Activated CD4-positive, alpha-beta memory T cell treated with anti-CD3 and anti-CD28 coated beads for 36 hours (primary cell): ENCODE results near the gene SEMA4F. TPM values are rescaled to one million over a fixed set of nuclear protein-coding genes. Genes with fewer than 3 reads are reported as not detected.
"Not testable (repeated sequence)": the region's sequence is repeated elsewhere in the genome, so short reads cannot be mapped to it uniquely, and the experiment has no call there.

Experiments
- CTCF ChIA-PET: fragments of 350-600 bp; sonication (Branson Sonifier 250); formaldehyde crosslinking; loops from one replicate; lab custom pipeline; 2021; ENCODE audit warnings: antibody characterized with exemption, inconsistent platforms; lab: Charles Lee
- POLR2A ChIA-PET: fragments of 350-600 bp; sonication (Branson Sonifier 250); formaldehyde crosslinking; loops from one replicate; lab custom pipeline; 2021; ENCODE audit warnings: antibody characterized with exemption; lab: Charles Lee
- DNase-seq: peaks from one replicate; pipeline ENCODE4 v3.0.0-alpha.2; 2020
- H3K27ac Mint-ChIP-seq: one replicate; pipeline ENCODE4 v1.8.0; 2021; ENCODE audit warnings: mixed read lengths
- H3K27me3 Mint-ChIP-seq: one replicate; pipeline ENCODE4 v1.8.0; 2021; ENCODE audit warnings: mixed read lengths
- H3K36me3 Mint-ChIP-seq: one replicate; pipeline ENCODE4 v1.8.0; 2021; ENCODE audit warnings: mixed read lengths
- H3K4me1 Mint-ChIP-seq: one replicate; pipeline ENCODE4 v1.8.0; 2021; ENCODE audit warnings: low read depth, mixed read lengths
- H3K4me3 Mint-ChIP-seq: one replicate; pipeline ENCODE4 v1.8.0; 2021; ENCODE audit warnings: mild to moderate bottlenecking, mixed read lengths
- H3K9me3 Mint-ChIP-seq: one replicate; pipeline ENCODE4 v1.8.0; 2021; ENCODE audit warnings: mixed read lengths
- intact Hi-C: fragments of 100-400 bp; cut with micrococcal nuclease; formaldehyde crosslinking; loops from one replicate; pipeline ENCODE4 v1.15.1; 2023
- total RNA-seq, 2 experiments: library from RNA; stranded (reverse); gene quantifications; one replicate each; pipeline ENCODE4 v1.2.3, GENCODE V29; 2021

Gene SEMA4F, protein sequence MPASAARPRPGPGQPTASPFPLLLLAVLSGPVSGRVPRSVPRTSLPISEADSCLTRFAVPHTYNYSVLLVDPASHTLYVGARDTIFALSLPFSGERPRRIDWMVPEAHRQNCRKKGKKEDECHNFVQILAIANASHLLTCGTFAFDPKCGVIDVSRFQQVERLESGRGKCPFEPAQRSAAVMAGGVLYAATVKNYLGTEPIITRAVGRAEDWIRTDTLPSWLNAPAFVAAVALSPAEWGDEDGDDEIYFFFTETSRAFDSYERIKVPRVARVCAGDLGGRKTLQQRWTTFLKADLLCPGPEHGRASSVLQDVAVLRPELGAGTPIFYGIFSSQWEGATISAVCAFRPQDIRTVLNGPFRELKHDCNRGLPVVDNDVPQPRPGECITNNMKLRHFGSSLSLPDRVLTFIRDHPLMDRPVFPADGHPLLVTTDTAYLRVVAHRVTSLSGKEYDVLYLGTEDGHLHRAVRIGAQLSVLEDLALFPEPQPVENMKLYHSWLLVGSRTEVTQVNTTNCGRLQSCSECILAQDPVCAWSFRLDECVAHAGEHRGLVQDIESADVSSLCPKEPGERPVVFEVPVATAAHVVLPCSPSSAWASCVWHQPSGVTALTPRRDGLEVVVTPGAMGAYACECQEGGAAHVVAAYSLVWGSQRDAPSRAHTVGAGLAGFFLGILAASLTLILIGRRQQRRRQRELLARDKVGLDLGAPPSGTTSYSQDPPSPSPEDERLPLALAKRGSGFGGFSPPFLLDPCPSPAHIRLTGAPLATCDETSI
- total RNA-seq = 1 to 10 TPM; 7.7 to 7.9 TPM

DNA sequence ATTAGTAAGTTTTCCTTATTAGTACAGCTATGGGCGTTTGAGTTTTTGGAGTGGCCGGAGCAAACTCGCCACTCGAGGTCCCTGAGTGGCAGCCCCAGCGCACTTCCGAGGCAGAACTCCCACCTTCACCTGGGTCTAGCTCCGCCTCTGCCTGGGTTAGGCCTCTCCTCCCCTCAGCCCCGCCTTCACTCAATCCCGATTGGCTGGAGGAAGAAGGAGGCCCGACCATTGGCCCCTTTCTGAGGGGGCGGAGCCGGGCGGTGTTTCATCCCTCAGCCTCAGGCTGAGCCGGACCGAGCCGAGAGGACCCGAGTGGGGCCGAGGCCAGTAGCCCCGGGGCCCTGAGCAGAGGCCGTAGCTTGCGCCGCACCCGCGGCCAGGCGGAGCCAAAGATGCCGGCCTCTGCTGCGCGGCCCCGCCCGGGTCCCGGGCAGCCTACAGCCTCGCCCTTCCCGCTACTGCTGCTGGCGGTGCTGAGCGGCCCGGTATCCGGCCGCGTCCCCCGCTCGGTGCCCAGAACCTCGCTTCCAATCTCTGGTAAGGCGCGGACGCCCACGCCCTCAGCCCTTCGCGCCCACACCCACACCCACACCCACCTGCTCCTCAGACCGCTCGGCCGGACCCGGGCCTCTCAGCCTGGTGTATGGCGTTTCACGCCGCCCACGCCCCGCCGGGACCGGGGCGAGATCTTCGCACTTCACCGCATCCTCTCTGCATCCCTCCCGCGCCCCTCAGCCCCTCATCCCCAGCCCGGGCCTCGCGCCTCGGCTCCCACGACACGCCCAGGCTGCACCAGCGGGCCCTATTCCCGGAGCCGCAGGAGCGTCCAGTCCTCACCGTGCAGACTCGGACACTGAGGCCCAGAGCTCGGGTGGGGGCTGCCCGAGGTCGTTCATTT lies at the start of gene SEMA4F:
TSS of gene SEMA4F (plus strand) at position 263 of the 898 bp plus-strand sequence. CDS start at position 393, 130 bp downstream.
- Mint-ChIP-seq H3K27me3 (no peaks in the 10 kb centered on the region), H3K27ac (peak within 1 kb of the TSS; percentile 31), H3K9me3 (no peaks in the 10 kb centered on the region), H3K4me3 (peak within 1 kb of the TSS; percentile 80), H3K4me1 (peaks cover 13% of the 10 kb centered on the region), H3K36me3 (no peaks in the 10 kb centered on the region)
- DNase-seq = peak; percentile 97
- ChIA-PET POLR2A (interaction anchor here (0.7 to 1.2 kb wide), 4 partner anchors 125 to 1842 kb away, joined by 3 to 4 read pairs (median 3); partner anchors contain the start of genes AUP1, HK2 and HTRA2), CTCF (no interaction called here)
- intact Hi-C loops = loop anchor here (1.0 to 2.0 kb wide), 2 partner anchors 125 to 181 kb away; partner anchors contain the start of genes AUP1, HK2 and HTRA2

DNA sequence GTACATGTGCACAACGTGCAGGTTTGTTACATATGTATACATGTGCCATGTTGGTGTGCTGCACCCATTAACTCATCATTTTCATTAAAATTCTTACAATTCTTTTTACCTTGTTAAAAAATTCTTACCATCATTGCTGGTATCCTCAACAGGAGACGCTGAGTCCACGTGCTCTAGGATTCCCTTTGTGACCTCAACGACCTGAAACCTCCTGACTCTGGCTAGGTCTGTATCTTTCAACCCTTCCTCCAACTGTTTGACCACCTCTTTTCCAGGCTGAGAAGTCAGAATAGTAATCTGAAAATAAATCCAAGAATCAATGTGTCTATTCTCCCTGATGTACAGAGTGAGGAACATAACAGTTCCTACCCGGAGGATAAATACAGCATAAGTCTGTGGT lies 47.1 kb upstream of the SEMA4F start:
- H3K27me3 Mint-ChIP-seq = peaks cover 26% of the 10 kb centered on the region
- POLR2A ChIA-PET = no interaction called here
- intact Hi-C loops = no loop called here
- H3K4me3 Mint-ChIP-seq = no peak overlapping the region
- no peaks in the 10 kb centered on the region for H3K36me3 Mint-ChIP-seq
- CTCF ChIA-PET = no interaction called here
- no peak for DNase-seq
- H3K9me3 Mint-ChIP-seq = no peaks in the 10 kb centered on the region
- H3K27ac Mint-ChIP-seq = no peak overlapping the region
- H3K4me1 Mint-ChIP-seq = peaks cover 6% of the 10 kb centered on the region

DNA sequence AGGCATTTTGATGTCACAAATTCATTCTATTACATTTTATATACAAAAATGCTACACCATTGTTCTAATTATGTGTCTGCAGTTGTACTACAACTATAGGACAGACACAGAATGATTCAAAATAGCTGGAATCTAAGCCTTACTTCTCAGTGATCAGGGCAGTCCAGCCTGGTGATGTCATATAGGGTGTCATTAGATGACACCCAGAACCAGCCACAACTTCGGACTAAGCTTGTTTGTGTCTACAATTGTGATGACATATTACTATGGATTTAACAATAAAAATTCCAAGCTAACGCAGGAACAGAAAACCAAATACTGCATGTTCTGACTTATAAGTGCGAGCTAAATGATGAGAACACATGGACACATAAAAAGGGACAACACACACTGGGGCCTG lies 36.9 kb upstream of the SEMA4F start:
- Mint-ChIP-seq H3K27me3 (peaks cover 31% of the 10 kb centered on the region), H3K36me3 (no peaks in the 10 kb centered on the region), H3K4me3 (no peak overlapping the region), H3K4me1 (no peaks in the 10 kb centered on the region), H3K27ac (no peak overlapping the region), H3K9me3 (no peaks in the 10 kb centered on the region)
- ChIA-PET POLR2A (no interaction called here), CTCF (no interaction called here)
- no peak for DNase-seq
- intact Hi-C loops = no loop called here

DNA sequence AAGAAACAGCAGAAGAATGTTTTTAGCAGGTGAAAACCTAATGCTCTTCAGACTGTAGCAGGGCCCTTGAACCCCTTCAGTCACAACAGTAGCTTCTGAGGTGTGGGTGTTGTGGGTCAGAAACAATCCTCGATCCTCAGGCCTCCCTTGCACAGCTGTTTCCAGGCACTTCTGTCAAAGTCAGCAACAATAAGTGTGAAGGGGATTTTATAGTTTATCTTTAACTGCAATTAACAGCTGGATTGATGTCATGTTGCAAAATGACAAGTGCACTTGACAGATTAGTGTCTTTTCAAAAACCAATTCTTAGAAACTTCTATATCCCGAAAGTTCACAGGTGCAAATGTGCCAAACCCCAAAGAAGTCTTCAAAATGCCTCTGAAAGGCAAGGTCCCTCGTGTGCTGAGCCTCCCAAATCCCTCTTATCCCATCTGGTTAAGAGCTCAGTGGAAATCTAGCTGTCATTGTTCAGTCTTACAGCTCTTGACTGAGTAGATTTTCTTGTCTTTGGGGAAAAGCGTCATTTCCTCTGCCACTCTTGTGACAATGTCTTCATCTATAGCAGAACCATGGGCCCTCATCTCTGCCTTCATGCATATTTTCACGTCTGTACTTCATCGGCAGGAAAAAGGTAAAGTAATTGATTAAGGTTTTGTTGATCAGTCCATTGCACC lies 35.5 kb upstream of the SEMA4F start:
- CTCF ChIA-PET = no interaction called here
- DNase-seq = no peak
- Mint-ChIP-seq H3K27me3 (peaks cover 20% of the 10 kb centered on the region), H3K4me1 (no peaks in the 10 kb centered on the region), H3K4me3 (no peak overlapping the region), H3K9me3 (no peaks in the 10 kb centered on the region), H3K27ac (no peak overlapping the region), H3K36me3 (no peaks in the 10 kb centered on the region)
- intact Hi-C loops = no loop called here
- POLR2A ChIA-PET = no interaction called here

DNA sequence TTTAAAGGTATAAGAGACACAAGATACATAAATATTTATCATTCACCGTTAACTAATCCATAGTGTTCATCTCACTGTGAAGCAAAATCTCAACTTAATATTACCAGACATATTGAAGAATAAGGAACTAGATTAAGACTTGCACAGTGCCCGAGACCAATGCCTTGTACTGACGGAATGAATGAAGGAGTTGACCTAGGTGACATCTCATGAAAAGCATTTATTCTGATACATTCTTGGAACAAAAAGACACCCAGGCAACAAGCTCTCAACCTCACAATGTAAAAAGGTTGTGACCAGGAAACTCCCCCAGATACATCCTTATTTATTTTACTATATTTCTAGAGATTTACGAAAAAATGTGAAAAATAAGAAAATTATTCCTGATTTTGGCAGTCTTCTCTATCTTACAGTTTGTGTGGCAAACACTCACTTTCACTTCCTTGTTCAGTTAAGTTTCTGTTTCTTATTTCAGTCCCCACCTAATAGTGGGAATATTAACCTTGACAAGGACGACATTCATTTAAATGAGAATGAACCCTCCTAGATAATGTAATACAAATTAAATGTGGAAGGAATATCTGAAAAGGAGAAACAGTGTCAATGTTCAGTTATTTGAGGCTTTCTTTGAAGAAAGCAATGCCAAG lies 34.3 kb upstream of the SEMA4F start:
- Mint-ChIP-seq H3K4me1 (no peaks in the 10 kb centered on the region), H3K36me3 (no peaks in the 10 kb centered on the region), H3K4me3 (no peak overlapping the region), H3K27me3 (peaks cover 10% of the 10 kb centered on the region), H3K9me3 (no peaks in the 10 kb centered on the region), H3K27ac (no peak overlapping the region)
- intact Hi-C loops = no loop called here
- no peak for DNase-seq
- ChIA-PET POLR2A (no interaction called here), CTCF (no interaction called here)

DNA sequence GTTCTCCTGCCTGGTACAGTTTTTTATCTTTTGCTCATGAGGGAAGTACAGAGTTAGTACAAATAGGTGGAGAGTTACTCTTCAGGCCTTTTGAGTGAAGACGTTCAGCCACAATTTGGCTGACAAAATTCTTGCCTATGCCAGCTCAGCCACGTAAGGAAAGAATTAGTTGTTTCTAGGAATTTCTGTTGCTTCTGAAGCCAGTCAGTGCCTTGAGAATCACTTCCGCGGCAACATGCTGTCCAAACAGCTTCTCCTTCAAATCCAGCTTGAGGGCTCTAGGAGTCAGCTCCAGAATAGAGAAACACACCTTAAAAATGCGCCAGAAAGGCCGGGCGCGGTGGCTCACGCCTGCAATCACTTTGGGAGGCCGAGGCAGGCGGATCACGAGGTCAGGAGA lies 33.4 kb upstream of the SEMA4F start:
- ChIA-PET POLR2A (no interaction called here), CTCF (no interaction called here)
- peaks cover 7% of the 10 kb centered on the region for H3K27me3 Mint-ChIP-seq
- no peaks in the 10 kb centered on the region for H3K4me1 Mint-ChIP-seq
- H3K27ac Mint-ChIP-seq = no peak overlapping the region
- no peaks in the 10 kb centered on the region for H3K9me3 Mint-ChIP-seq
- no peak overlapping the region for H3K4me3 Mint-ChIP-seq
- intact Hi-C loops = no loop called here
- no peak for DNase-seq
- no peaks in the 10 kb centered on the region for H3K36me3 Mint-ChIP-seq

DNA sequence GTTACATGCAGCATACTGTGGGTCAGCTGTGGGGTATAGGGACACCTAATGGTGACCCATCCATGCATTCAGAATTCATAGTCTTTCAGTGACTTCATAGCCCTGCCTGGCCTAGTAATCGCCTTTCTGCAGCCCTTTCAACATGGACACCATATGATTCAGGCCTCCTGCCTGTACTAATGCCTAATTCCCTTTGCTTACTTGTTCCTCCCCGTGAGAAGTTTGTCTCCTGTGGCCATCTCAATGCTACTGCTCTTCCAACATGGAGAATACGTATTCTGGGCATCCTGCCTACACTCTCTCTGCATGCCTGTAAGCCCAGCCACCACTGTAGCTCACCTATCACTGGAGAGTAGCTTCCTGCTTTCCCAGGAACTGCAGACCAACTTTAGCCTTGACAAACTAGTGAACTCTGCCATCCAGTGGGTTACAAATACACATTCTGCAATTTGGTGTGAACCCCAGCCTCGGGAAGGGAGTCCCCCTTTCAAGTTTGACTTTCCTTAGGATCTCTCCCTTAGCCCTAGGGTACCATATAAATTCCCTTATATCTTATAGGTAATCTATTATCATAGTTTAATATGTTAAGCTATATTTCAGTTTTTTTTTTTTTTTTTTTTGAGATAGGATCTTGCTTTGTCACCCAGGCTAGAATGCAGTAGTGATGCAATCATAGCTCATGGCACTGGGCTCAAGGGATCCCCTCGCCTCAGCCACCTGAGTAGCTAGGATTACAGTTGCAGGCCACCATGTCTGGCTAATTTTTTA lies 28.2 kb upstream of the SEMA4F start:
- ChIA-PET POLR2A (no interaction called here), CTCF (no interaction called here)
- Mint-ChIP-seq H3K4me3 (no peak overlapping the region), H3K27ac (no peak overlapping the region), H3K4me1 (no peaks in the 10 kb centered on the region), H3K27me3 (no peaks in the 10 kb centered on the region), H3K9me3 (no peaks in the 10 kb centered on the region), H3K36me3 (no peaks in the 10 kb centered on the region)
- no peak for DNase-seq
- intact Hi-C loops = no loop called here

DNA sequence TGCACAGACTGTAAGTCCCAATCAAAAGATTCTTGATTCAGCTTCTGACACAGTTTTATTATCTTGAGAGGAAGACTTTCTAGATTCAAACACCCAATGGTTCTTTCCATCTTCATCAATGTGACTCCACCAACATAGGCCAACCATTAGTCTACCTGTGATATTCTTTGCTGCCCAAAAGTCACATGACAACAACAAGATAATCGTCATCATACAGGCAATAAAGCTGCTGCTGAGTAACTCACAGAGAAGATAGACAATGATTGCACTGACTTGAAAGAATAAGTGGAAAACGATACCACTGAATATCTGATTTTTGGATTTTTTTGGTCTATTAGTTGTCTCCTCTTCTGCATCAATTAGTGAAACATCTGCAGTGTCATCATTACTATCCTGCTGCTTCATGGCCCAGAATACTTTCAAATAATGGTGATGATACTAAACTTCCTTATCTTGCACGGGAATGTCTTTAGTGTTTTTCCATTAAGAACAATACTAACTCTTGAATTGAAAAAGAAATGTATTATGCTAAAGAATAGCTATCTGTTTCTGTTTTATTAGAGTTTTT lies 25.4 kb upstream of the SEMA4F start:
- Mint-ChIP-seq H3K9me3 (no peaks in the 10 kb centered on the region), H3K4me1 (no peaks in the 10 kb centered on the region), H3K27me3 (no peaks in the 10 kb centered on the region), H3K27ac (no peak overlapping the region), H3K36me3 (no peaks in the 10 kb centered on the region), H3K4me3 (no peak overlapping the region)
- ChIA-PET CTCF (no interaction called here), POLR2A (no interaction called here)
- DNase-seq = no peak
- intact Hi-C loops = no loop called here

DNA sequence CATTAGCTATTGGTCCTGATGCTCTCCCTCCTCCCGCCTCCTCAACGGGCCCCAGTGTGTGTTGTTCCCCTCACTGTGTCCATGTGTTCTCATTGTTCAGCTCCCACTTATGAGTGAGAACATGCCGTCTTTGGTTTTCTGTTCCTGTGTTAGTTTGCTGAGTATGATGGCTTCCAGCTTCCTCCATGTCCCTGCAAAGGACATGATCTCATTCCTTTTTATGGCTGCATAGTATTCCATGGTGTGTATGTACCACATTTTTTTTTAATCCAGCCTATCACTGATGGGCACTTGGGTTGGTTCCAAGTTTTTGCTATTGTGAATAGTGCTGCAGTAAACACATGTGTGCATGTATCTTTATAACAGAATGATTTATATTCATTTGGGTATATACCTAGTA lies 23.6 kb upstream of the SEMA4F start:
- H3K9me3 Mint-ChIP-seq, intact Hi-C loops, CTCF ChIA-PET, H3K27ac Mint-ChIP-seq, DNase-seq, H3K4me3 Mint-ChIP-seq, H3K27me3 Mint-ChIP-seq, H3K4me1 Mint-ChIP-seq, H3K36me3 Mint-ChIP-seq, POLR2A ChIA-PET: not testable (repeated sequence)

DNA sequence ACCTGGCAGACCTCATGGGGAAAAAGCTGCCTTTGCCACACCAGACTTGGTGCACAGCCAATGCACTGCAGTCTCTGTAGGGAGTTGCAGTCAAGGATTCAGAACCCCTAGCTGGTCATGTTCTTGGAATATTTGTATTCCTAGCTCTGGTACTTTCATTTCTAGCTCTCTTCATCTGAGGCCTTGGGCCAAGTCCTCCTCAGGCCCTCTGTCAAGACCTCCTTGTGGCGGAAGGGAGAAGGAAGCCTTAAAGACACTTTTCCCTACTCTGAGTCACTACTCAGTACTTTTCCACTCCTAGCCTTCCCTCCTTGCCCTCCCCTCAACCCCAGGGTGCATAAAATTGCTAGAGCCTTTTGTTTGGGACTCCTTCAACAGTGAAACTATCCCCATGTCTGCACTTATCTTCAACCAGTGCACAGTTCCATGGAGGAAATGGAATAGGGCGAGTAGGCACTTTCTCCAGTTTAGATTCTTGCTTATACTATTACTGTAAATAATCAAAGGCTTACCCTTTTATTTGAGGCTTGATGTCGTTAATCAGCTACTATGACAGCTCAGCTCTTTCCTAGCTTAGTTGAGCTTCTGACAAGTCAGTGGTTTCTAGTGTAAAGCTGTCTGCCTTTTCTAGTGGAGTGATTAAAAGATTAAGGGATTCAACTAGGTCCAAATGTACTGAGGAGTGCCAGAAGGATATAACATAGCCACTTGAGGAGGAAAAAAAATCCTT lies 21.7 kb upstream of the SEMA4F start:
- CTCF ChIA-PET = no interaction called here
- intact Hi-C loops = no loop called here
- H3K4me3 Mint-ChIP-seq = no peak overlapping the region
- DNase-seq = no peak
- no peaks in the 10 kb centered on the region for H3K9me3 Mint-ChIP-seq
- no peaks in the 10 kb centered on the region for H3K36me3 Mint-ChIP-seq
- POLR2A ChIA-PET = no interaction called here
- H3K4me1 Mint-ChIP-seq = no peaks in the 10 kb centered on the region
- H3K27me3 Mint-ChIP-seq = no peaks in the 10 kb centered on the region
- no peak overlapping the region for H3K27ac Mint-ChIP-seq
